Right lobe of liver (tissue), 6 donors: ENCODE measurements around the gene TPST1. TPM values are rescaled to one million over a fixed set of nuclear protein-coding genes. Genes with fewer than 3 reads are reported as not detected.

Experiments used
- ATAC-seq, 4 donors: fragments of 200-7000 bp; cut with Tn5 transposase; one replicate each; pipeline ENCODE4 v1.9.1; 2020; ENCODE audit warnings: mild to moderate bottlenecking in 4 of 4, moderate library complexity in 4 of 4
- DNase-seq, 3 donors: peaks; one replicate each; pipeline ENCODE4 v3.0.0-alpha.2; 2020
- H3K27ac ChIP-seq, 3 donors: fragments of 200-600 bp; one replicate each; pipeline ENCODE4 v1.8.0; 2022
- H3K27me3 ChIP-seq, 2 donors: fragments of 200-600 bp; one replicate each; pipeline ENCODE4 v1.8.0; 2022
- H3K36me3 ChIP-seq, 4 donors: fragments of 200-600 bp; sonication (generic) in 1 of 4; one replicate each; pipeline versions ENCODE4 v1.5.1 to v1.8.0; 2017 to 2022; ENCODE audit warnings: control low read depth in 1 of 4
- H3K4me1 ChIP-seq, 4 donors: fragments of 200-600 bp; sonication (generic) in 1 of 4; one replicate each; pipeline versions ENCODE4 v1.5.1 to v1.8.0; 2017 to 2022; ENCODE audit warnings: control low read depth in 1 of 4
- H3K4me3 ChIP-seq, 3 donors: fragments of 200-600 bp; one replicate each; pipeline ENCODE4 v1.8.0; 2022
- H3K9me3 ChIP-seq, 4 donors: fragments of 200-600 bp; sonication (generic) in 1 of 4; one replicate each; pipeline versions ENCODE4 v1.5.1 to v1.8.0; 2017 to 2022; ENCODE audit warnings: control low read depth in 1 of 4
- CTCF ChIP-seq, 4 donors: fragments of 200-600 bp in 3 of 4; fragments of 450-650 bp in 1 of 4; IDR thresholded peaks; one replicate each; pipeline versions ENCODE4 v1.5.1 to v1.8.0; 2016 to 2022; ENCODE audit warnings: antibody characterized with exemption in 4 of 4, mild to moderate bottlenecking in 2 of 4
- POLR2A ChIP-seq: fragments of 450-650 bp; IDR thresholded peaks from one replicate; pipeline ENCODE4 v1.6.1; 2017; ENCODE audit warnings: antibody characterized with exemption, mild to moderate bottlenecking
- WGBS: methylation state at CpG from one replicate; pipeline ENCODE4 v1.1.6; 2018; ENCODE audit warnings: low coverage, low lambda C conversion rate; ENCODE audit not compliant: insufficient coverage; ENCODE audit errors: missing lambda C conversion rate; 5-methylcytosine and 5-hydroxymethylcytosine counted together
- intact Hi-C, 2 donors: fragments of 100-400 bp; cut with DNase I; formaldehyde crosslinking; loops; one replicate each; pipeline versions ENCODE4 v1.11.2 to v1.14.1; 2022
- total RNA-seq, 6 experiments: library from RNA; depleted of rRNA in 2 of 6; stranded (reverse); fragments of >200 nt in 2 of 6; fragmentation: NEBNext Ultra II Directional in 3 of 6; extraction: Animal tissue kit (Norgen Biotek cat#: 25700) in 3 of 6; gene quantifications; one replicate each; pipeline versions ENCODE4 v1.1.0 to v1.2.4, GENCODE V29; 2016 to 2023
- donor health status: DM: no; HTN: yes; CAD: no.
- donor health status: DM: no; HTN: no; CAD: no.
- donor health status: DM: no; HTN: no; CAD: no.
- donor health status: DM: no; HTN: yes; CAD: no.
- donor health status: DM: no; HTN: yes; CAD: no.

Gene TPST1
- total RNA-seq, 6 experiments from 2014 or later = 18.0 to 40.5 (median 26.3) TPM

GRCh38 chr7:66233638-66234037 lies 28.5 kb downstream of the TPST1 start:
- intact Hi-C loops = no loop called here
- Histone ChIP-seq H3K27me3 (no peaks in the 10 kb centered on the region), H3K4me1 (peaks cover 0 to 16% (median 3%) of the 10 kb centered on the region in 4 donors), H3K4me3 (no peak overlapping the region), H3K36me3 (no peaks in the 10 kb centered on the region), H3K9me3 (no peaks in the 10 kb centered on the region), H3K27ac (no peak overlapping the region)
- TF ChIP-seq POLR2A (no peak), CTCF (IDR thresholded peaks at IDR 0.05) (no peak)
- DNase-seq = no peak
- ATAC-seq = peak in 2 of 4 donors; percentile 32 to 58
- WGBS = 68% methylated on average over 5 of the region's 5 CpGs

- 95% methylated on average over 2 of the region's 2 CpGs for WGBS
- Histone ChIP-seq H3K9me3 (no peaks in the 10 kb centered on the region), H3K4me1 (peaks cover 0 to 20% (median 3%) of the 10 kb centered on the region in 4 donors), H3K4me3 (no peak overlapping the region), H3K27ac (no peak overlapping the region), H3K27me3 (no peaks in the 10 kb centered on the region), H3K36me3 (no peaks in the 10 kb centered on the region)
- TF ChIP-seq CTCF (IDR thresholded peaks at IDR 0.05) (no peak), POLR2A (no peak)
- DNase-seq = no peak
- intact Hi-C loops = no loop called here
- ATAC-seq = peak in 1 of 4 donors; percentile 29
Observed at GRCh38 chr7:66236713-66237303, 31.7 kb downstream of the TPST1 start.

- TF ChIP-seq POLR2A (no peak), CTCF (IDR thresholded peaks at IDR 0.05) (no peak)
- DNase-seq (no peak), ATAC-seq (peak; percentile 66 to 80 (median 74))
- Histone ChIP-seq H3K36me3 (no peaks in the 10 kb centered on the region), H3K4me3 (no peak overlapping the region), H3K27ac (peak overlapping the region in 2 of 3 donors; percentile 54 to 70), H3K9me3 (no peaks in the 10 kb centered on the region), H3K4me1 (peaks cover 0 to 20% (median 3%) of the 10 kb centered on the region in 4 donors), H3K27me3 (no peaks in the 10 kb centered on the region)
- 20% methylated on average over 5 of the region's 6 CpGs for WGBS
- intact Hi-C loops = no loop called here
Observed at GRCh38 chr7:66237906-66238772, 33.0 kb downstream of the TPST1 start.

GRCh38 chr7:66238773-66239466 lies 33.8 kb downstream of the TPST1 start:
- Histone ChIP-seq H3K27ac (peak overlapping the region in 2 of 3 donors; percentile 54 to 70), H3K9me3 (no peaks in the 10 kb centered on the region), H3K4me3 (no peak overlapping the region), H3K27me3 (no peaks in the 10 kb centered on the region), H3K36me3 (no peaks in the 10 kb centered on the region), H3K4me1 (peaks cover 0 to 15% (median 3%) of the 10 kb centered on the region in 4 donors)
- intact Hi-C loops = no loop called here
- DNase-seq (no peak), ATAC-seq (peak; percentile 30 to 49 (median 38))
- WGBS = 83% methylated on average over 5 of the region's 5 CpGs
- TF ChIP-seq CTCF (IDR thresholded peaks at IDR 0.05) (no peak), POLR2A (no peak)
